ENCODE measurements around the gene REC114.

DNA sequence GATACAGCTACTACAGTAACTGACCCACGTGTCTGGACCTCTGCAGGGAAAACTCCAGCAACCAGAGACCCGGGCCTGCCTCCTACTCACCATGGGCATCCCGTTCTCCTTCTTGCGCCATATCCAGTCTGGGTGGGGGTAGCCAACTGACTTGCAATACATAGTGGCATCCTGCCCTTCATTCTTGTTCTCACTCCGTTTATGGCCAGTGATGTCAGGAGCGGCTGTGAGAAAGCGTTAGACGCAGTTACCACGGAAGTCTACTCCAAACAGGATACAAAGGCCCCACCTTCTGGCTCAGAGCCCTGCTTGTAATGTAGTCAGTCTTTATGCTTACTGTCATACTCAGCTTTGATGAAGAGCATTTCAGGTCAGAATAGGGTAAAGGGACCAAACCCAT, 130.6 kb downstream of the REC114 start:
- TF ChIP-seq, protein P1, sequence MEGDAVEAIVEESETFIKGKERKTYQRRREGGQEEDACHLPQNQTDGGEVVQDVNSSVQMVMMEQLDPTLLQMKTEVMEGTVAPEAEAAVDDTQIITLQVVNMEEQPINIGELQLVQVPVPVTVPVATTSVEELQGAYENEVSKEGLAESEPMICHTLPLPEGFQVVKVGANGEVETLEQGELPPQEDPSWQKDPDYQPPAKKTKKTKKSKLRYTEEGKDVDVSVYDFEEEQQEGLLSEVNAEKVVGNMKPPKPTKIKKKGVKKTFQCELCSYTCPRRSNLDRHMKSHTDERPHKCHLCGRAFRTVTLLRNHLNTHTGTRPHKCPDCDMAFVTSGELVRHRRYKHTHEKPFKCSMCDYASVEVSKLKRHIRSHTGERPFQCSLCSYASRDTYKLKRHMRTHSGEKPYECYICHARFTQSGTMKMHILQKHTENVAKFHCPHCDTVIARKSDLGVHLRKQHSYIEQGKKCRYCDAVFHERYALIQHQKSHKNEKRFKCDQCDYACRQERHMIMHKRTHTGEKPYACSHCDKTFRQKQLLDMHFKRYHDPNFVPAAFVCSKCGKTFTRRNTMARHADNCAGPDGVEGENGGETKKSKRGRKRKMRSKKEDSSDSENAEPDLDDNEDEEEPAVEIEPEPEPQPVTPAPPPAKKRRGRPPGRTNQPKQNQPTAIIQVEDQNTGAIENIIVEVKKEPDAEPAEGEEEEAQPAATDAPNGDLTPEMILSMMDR (IDR thresholded peaks at IDR 0.05), result no peak
- TF ChIP-seq EZH2 (IDR thresholded peaks at IDR 0.05; ENCODE audit: borderline replicate concordance, insufficient read depth, low read depth, low read length, poor library complexity, severe bottlenecking), result no peak
